HCT116 (cell line): Measurements from ENCODE around the gene NACC2. TPM values are rescaled to one million over a fixed set of nuclear protein-coding genes. Genes with fewer than 3 reads are reported as not detected.

ENCODE experiments used
- ATAC-seq: fragments of 200-7000 bp; cut with Tn5 transposase; 2 replicates; pipeline ENCODE4 v1.9.1; 2020; ENCODE audit warnings: mild to moderate bottlenecking, moderate library complexity
- BruUV-seq: library from RNA; stranded (reverse); fragments of 400-500 nt; replicated peaks from 2 replicates; lab custom pipeline; 2021; lab: Mats Ljungman, UMichigan
- CTCF ChIA-PET: fragments of 300-600 bp; sonication (Branson Sonifier 250); formaldehyde crosslinking; loops from one replicate; lab custom pipeline; 2021; ENCODE audit warnings: antibody characterized with exemption; lab: Charles Lee
- POLR2A ChIA-PET: fragments of 300-600, 350-600 bp; sonication (Branson Sonifier 250); formaldehyde crosslinking; loops from one replicate; lab custom pipeline; 2021; ENCODE audit warnings: antibody characterized with exemption; lab: Charles Lee
- RAD21 ChIA-PET, 2 experiments: fragments of 300-600 bp; sonication (Branson Sonifier 250); formaldehyde crosslinking; loops; one replicate each; lab custom pipeline; 2023; ENCODE audit warnings: low total read pairs in 2 of 2; ENCODE audit not compliant: uncharacterized antibody in 2 of 2, unreplicated experiment in 2 of 2, low non-redundant PET in 1 of 2; lab: Charles Lee
- DNase-seq: peaks from one replicate; pipeline ENCODE4 v3.0.0-alpha.2; 2010; ENCODE audit warnings: low read depth, low spot score
- H2AFZ ChIP-seq: fragments of 200-600 bp; shearing (Covaris generic), sonication (generic); 2 replicates; pipeline ENCODE4 v1.6.1; 2017; ENCODE audit warnings: low read depth, mixed run types, mixed read lengths, antibody characterized with exemption, low read length; ENCODE audit not compliant: poor library complexity, severe bottlenecking
- H3K27ac ChIP-seq: 2 replicates; pipeline ENCODE4 v1.5.1; 2012; ENCODE audit warnings: low read depth, low read length
- H3K27me3 ChIP-seq: fragments of 200-600 bp; sonication (generic); 2 replicates; pipeline ENCODE4 v1.6.1; 2016; ENCODE audit warnings: mixed run types, low read length, mixed read lengths; ENCODE audit not compliant: insufficient read depth
- H3K36me3 ChIP-seq, 2 experiments: fragments of 200-500 bp in 1 of 2; fragments of 200-600 bp in 1 of 2; sonication (Bioruptor generic) in 1 of 2; sonication (generic) in 1 of 2; 2 replicates each; pipeline versions ENCODE4 v1.5.1 to v1.6.1; 2014 to 2016; ENCODE audit warnings: low read length in 2 of 2, inconsistent platforms in 1 of 2, mixed read lengths in 1 of 2, mixed run types in 1 of 2; ENCODE audit not compliant: insufficient read depth in 2 of 2, control insufficient read depth in 1 of 2
- H3K4me1 ChIP-seq, 2 experiments: fragments of 200-600 bp in 1 of 2; sonication (generic) in 1 of 2; 2 replicates each; pipeline versions ENCODE4 v1.5.1 to v1.6.1; 2012 to 2017; ENCODE audit warnings: low read length in 2 of 2, inconsistent platforms in 1 of 2, mild to moderate bottlenecking in 1 of 2, mixed read lengths in 1 of 2, mixed run types in 1 of 2, moderate library complexity in 1 of 2; ENCODE audit not compliant: insufficient read depth in 2 of 2, control insufficient read depth in 1 of 2
- H3K4me2 ChIP-seq: fragments of 200-600 bp; sonication (generic); 2 replicates; pipeline ENCODE4 v1.6.1; 2017; ENCODE audit warnings: mixed run types, low read length, mixed read lengths
- H3K4me3 ChIP-seq, 2 experiments: fragments of 200-600 bp in 1 of 2; sonication (generic) in 1 of 2; replicated peaks in 1 of 2; 2 replicates each; pipeline ENCODE4 v1.5.1; 2011 to 2016; ENCODE audit warnings: low read length in 2 of 2, control low read depth in 1 of 2, low read depth in 1 of 2, mild to moderate bottlenecking in 1 of 2, mixed read lengths in 1 of 2, mixed run types in 1 of 2
- H3K79me2 ChIP-seq: fragments of 200-600 bp; sonication (generic); 2 replicates; pipeline ENCODE4 v1.6.1; 2017; ENCODE audit warnings: mild to moderate bottlenecking, mixed run types, low read length, moderate library complexity, mixed read lengths; ENCODE audit not compliant: insufficient read depth
- H3K9ac ChIP-seq: fragments of 200-600 bp; sonication (generic); 2 replicates; pipeline ENCODE4 v1.6.1; 2016; ENCODE audit warnings: low read length, mixed read lengths
- H3K9me2 ChIP-seq: fragments of 200-600 bp; sonication (generic), shearing (Covaris generic); 2 replicates; pipeline ENCODE4 v1.6.1; 2017; ENCODE audit warnings: mixed run types, mild to moderate bottlenecking, moderate library complexity; ENCODE audit not compliant: insufficient read depth
- H3K9me3 ChIP-seq, 2 experiments: fragments of 200-500 bp in 1 of 2; fragments of 200-600 bp in 1 of 2; sonication (Bioruptor generic) in 1 of 2; sonication (generic) in 1 of 2; 2 replicates each; pipeline ENCODE4 v1.6.1; 2014 to 2017; ENCODE audit warnings: low read length in 2 of 2, mixed read lengths in 2 of 2, inconsistent platforms in 1 of 2, low read depth in 1 of 2, mild to moderate bottlenecking in 1 of 2, mixed run types in 1 of 2, moderate library complexity in 1 of 2; ENCODE audit not compliant: control insufficient read depth in 1 of 2, insufficient read depth in 1 of 2
- H4K20me1 ChIP-seq: fragments of 200-600 bp; sonication (generic), shearing (Covaris generic); 2 replicates; pipeline ENCODE4 v1.6.1; 2017; ENCODE audit warnings: mixed run types, mild to moderate bottlenecking, moderate library complexity; ENCODE audit not compliant: insufficient read depth
- CBX3 ChIP-seq: IDR thresholded peaks from 2 replicates; pipeline ENCODE4 v1.6.1; 2012; ENCODE audit warnings: low read depth
- CEBPB ChIP-seq: IDR thresholded peaks from 2 replicates; pipeline ENCODE4 v1.6.1; 2012; ENCODE audit warnings: low read depth
- EGR1 ChIP-seq: IDR thresholded peaks from 2 replicates; pipeline ENCODE4 v1.6.1; 2012; ENCODE audit warnings: low read depth
- ELF1 ChIP-seq: IDR thresholded peaks from 2 replicates; pipeline ENCODE4 v1.6.1; 2012; ENCODE audit warnings: low read depth, borderline replicate concordance
- EZH2phosphoT487 ChIP-seq: fragments of 200-600 bp; IDR thresholded peaks from 2 replicates; pipeline ENCODE4 v1.6.1; 2018; ENCODE audit warnings: antibody characterized with exemption, borderline replicate concordance
- FOSL1 ChIP-seq: IDR thresholded peaks from 2 replicates; pipeline ENCODE4 v1.6.1; 2012; ENCODE audit warnings: low read depth
- JUND ChIP-seq: IDR thresholded peaks from 2 replicates; pipeline ENCODE4 v1.6.1; 2012
- POLR2A ChIP-seq: IDR thresholded peaks from 2 replicates; pipeline ENCODE4 v1.7.0; 2011; ENCODE audit warnings: borderline replicate concordance; ENCODE audit not compliant: insufficient read depth, insufficient read length; ENCODE audit errors: extremely low read depth
- POLR2AphosphoS5 ChIP-seq: IDR thresholded peaks from 2 replicates; pipeline ENCODE4 v1.6.1; 2011; ENCODE audit warnings: mild to moderate bottlenecking, low read depth, low read length, moderate library complexity
- SIN3A ChIP-seq: IDR thresholded peaks from 2 replicates; pipeline ENCODE4 v1.6.1; 2012; ENCODE audit warnings: low read depth
- SRF ChIP-seq: IDR thresholded peaks from 2 replicates; pipeline ENCODE4 v1.6.1; 2012; ENCODE audit warnings: low read depth
- YY1 ChIP-seq: IDR thresholded peaks from 2 replicates; pipeline ENCODE4 v1.6.1; 2011; ENCODE audit warnings: low read length, low read depth, moderate library complexity, mild to moderate bottlenecking; ENCODE audit not compliant: insufficient replicate concordance; ENCODE audit errors: extremely low read depth
- ZFX ChIP-seq: fragments of 450-650 bp; IDR thresholded peaks from 2 replicates; pipeline ENCODE4 v1.6.1; 2017
- intact Hi-C: fragments of 100-400 bp; cut with micrococcal nuclease; formaldehyde crosslinking; loops from 2 replicates; pipeline ENCODE4 v1.10.0; 2022
- total RNA-seq: library from RNA; stranded (reverse); gene quantifications from one replicate; pipeline ENCODE4 v1.2.1, GENCODE V29; 2021; ENCODE audit not compliant: unreplicated experiment
- TF ChIP-seq, protein P1 (sequence below): IDR thresholded peaks from 2 replicates; pipeline ENCODE4 v1.6.1; 2012
- TF ChIP-seq, protein P2 (sequence below): IDR thresholded peaks from 2 replicates; pipeline ENCODE4 v1.6.1; 2012; ENCODE audit warnings: low read depth
- TF ChIP-seq, protein P3 (sequence below): IDR thresholded peaks from 2 replicates; pipeline ENCODE4 v1.6.1; 2012
- TF ChIP-seq, protein P4 (sequence below): IDR thresholded peaks from 2 replicates; pipeline ENCODE4 v1.6.1; 2011; ENCODE audit warnings: mild to moderate bottlenecking, low read length, moderate library complexity; ENCODE audit not compliant: insufficient replicate concordance; ENCODE audit errors: extremely low read depth
- TF ChIP-seq, protein P5 (sequence below), 3 experiments: fragments of 200-600 bp in 1 of 3; sonication (generic) in 1 of 3; IDR thresholded peaks in 2 of 3; conservative IDR thresholded peaks in 1 of 3; 2 replicates each; pipeline ENCODE4 v1.5.1; 2012 to 2017; ENCODE audit warnings: low read depth in 2 of 3, low read length in 2 of 3, antibody characterized with exemption in 1 of 3, borderline replicate concordance in 1 of 3, control low read depth in 1 of 3, mild to moderate bottlenecking in 1 of 3, mixed read lengths in 1 of 3, mixed run types in 1 of 3, moderate library complexity in 1 of 3; ENCODE audit not compliant: insufficient read depth in 1 of 3

NACC2 gene
- total RNA-seq, 1 experiment from 2014 or later = 27.8 TPM

DNA sequence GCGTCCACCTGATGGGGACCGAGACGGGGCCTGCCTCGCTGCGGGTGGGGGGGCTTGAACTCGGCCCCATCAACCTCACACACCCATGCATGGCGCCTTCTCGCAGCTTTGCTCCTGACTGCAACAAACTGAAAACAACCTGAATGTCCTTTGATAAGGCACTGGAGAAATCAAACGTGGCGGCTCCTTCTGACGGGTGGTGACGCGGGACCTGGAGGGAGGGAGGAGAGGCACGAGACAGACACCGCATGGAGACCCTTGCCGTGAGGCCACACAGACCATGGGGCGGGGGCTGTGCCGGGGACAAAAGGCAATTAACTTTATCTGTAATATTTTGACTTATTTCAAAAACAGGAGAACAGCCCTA lies 48.6 kb downstream of the NACC2 start:
- H3K27ac ChIP-seq = no peak overlapping the region
- ChIA-PET CTCF (no interaction called here), RAD21 (no interaction called here), POLR2A (no interaction called here)
- intact Hi-C loops = no loop called here
- H3K9me2 ChIP-seq = no peaks in the 10 kb centered on the region
- H3K4me3 ChIP-seq = no peak overlapping the region
- TF ChIP-seq JUND (no peak), SRF (no peak), EZH2phosphoT487 (no peak), CEBPB (no peak), POLR2A (no peak), FOSL1 (no peak), CBX3 (no peak), EGR1 (no peak), SIN3A (no peak), YY1 (no peak), ELF1 (no peak), POLR2AphosphoS5 (no peak), ZFX (no peak)
- TF ChIP-seq, protein P1, sequence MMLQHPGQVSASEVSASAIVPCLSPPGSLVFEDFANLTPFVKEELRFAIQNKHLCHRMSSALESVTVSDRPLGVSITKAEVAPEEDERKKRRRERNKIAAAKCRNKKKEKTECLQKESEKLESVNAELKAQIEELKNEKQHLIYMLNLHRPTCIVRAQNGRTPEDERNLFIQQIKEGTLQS = no peak
- TF ChIP-seq, protein P2, sequence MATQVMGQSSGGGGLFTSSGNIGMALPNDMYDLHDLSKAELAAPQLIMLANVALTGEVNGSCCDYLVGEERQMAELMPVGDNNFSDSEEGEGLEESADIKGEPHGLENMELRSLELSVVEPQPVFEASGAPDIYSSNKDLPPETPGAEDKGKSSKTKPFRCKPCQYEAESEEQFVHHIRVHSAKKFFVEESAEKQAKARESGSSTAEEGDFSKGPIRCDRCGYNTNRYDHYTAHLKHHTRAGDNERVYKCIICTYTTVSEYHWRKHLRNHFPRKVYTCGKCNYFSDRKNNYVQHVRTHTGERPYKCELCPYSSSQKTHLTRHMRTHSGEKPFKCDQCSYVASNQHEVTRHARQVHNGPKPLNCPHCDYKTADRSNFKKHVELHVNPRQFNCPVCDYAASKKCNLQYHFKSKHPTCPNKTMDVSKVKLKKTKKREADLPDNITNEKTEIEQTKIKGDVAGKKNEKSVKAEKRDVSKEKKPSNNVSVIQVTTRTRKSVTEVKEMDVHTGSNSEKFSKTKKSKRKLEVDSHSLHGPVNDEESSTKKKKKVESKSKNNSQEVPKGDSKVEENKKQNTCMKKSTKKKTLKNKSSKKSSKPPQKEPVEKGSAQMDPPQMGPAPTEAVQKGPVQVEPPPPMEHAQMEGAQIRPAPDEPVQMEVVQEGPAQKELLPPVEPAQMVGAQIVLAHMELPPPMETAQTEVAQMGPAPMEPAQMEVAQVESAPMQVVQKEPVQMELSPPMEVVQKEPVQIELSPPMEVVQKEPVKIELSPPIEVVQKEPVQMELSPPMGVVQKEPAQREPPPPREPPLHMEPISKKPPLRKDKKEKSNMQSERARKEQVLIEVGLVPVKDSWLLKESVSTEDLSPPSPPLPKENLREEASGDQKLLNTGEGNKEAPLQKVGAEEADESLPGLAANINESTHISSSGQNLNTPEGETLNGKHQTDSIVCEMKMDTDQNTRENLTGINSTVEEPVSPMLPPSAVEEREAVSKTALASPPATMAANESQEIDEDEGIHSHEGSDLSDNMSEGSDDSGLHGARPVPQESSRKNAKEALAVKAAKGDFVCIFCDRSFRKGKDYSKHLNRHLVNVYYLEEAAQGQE = no peak
- TF ChIP-seq, protein P3, sequence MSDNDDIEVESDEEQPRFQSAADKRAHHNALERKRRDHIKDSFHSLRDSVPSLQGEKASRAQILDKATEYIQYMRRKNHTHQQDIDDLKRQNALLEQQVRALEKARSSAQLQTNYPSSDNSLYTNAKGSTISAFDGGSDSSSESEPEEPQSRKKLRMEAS = no peak
- TF ChIP-seq, protein P4, sequence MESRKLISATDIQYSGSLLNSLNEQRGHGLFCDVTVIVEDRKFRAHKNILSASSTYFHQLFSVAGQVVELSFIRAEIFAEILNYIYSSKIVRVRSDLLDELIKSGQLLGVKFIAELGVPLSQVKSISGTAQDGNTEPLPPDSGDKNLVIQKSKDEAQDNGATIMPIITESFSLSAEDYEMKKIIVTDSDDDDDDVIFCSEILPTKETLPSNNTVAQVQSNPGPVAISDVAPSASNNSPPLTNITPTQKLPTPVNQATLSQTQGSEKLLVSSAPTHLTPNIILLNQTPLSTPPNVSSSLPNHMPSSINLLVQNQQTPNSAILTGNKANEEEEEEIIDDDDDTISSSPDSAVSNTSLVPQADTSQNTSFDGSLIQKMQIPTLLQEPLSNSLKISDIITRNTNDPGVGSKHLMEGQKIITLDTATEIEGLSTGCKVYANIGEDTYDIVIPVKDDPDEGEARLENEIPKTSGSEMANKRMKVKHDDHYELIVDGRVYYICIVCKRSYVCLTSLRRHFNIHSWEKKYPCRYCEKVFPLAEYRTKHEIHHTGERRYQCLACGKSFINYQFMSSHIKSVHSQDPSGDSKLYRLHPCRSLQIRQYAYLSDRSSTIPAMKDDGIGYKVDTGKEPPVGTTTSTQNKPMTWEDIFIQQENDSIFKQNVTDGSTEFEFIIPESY = no peak
- TF ChIP-seq, protein P5, sequence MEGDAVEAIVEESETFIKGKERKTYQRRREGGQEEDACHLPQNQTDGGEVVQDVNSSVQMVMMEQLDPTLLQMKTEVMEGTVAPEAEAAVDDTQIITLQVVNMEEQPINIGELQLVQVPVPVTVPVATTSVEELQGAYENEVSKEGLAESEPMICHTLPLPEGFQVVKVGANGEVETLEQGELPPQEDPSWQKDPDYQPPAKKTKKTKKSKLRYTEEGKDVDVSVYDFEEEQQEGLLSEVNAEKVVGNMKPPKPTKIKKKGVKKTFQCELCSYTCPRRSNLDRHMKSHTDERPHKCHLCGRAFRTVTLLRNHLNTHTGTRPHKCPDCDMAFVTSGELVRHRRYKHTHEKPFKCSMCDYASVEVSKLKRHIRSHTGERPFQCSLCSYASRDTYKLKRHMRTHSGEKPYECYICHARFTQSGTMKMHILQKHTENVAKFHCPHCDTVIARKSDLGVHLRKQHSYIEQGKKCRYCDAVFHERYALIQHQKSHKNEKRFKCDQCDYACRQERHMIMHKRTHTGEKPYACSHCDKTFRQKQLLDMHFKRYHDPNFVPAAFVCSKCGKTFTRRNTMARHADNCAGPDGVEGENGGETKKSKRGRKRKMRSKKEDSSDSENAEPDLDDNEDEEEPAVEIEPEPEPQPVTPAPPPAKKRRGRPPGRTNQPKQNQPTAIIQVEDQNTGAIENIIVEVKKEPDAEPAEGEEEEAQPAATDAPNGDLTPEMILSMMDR (IDR thresholded peaks at IDR 0.05 in 2 of 3, conservative IDR thresholded peaks at IDR 0.05 in 1 of 3; ENCODE audit: borderline replicate concordance in 1 of 3, insufficient read depth in 1 of 3, low read depth in 2 of 3, low read length in 2 of 3) = no peak
- BruUV-seq = no TSS peak
- DNase-seq (no peak), ATAC-seq (no peak)
- peaks cover 7 to 10% of the 10 kb centered on the region in 2 experiments for H3K4me1 ChIP-seq
- no peaks in the 10 kb centered on the region for H3K9me3 ChIP-seq
- no peaks in the 10 kb centered on the region for H4K20me1 ChIP-seq
- no peak overlapping the region for H2AFZ ChIP-seq
- no peak overlapping the region for H3K9ac ChIP-seq
- no peaks in the 10 kb centered on the region for H3K27me3 ChIP-seq
- H3K4me2 ChIP-seq = no peak overlapping the region
- H3K79me2 ChIP-seq = peaks cover 56% of the 10 kb centered on the region
- peaks cover 7% of the 10 kb centered on the region in 2 experiments; a peak in 3 of 4 replicates for H3K36me3 ChIP-seq
